Gastroesophageal sphincter (tissue), 4 donors: ENCODE data around the gene SLC48A1. TPM values are rescaled to one million over a fixed set of nuclear protein-coding genes. Genes with fewer than 3 reads are reported as not detected.

Experiments
- ATAC-seq: fragments of 150-250 bp; one replicate; pipeline ENCODE4 v1.9.1; 2016; ENCODE audit warnings: mild to moderate bottlenecking, moderate library complexity
- H3K27ac ChIP-seq, 4 donors: fragments of 200-600 bp; sonication (generic) in 3 of 4; 1 replicate in 3 of 4; 2 replicates in 1 of 4; pipeline ENCODE4 v1.5.1; 2016 to 2019
- H3K27me3 ChIP-seq: fragments of 200-600 bp; sonication (generic); one replicate; pipeline ENCODE4 v1.5.1; 2019
- H3K36me3 ChIP-seq, 2 donors: fragments of 200-600 bp; sonication (generic); one replicate each; pipeline ENCODE4 v1.5.1; 2019; ENCODE audit warnings: control low read depth in 1 of 2
- H3K4me1 ChIP-seq, 3 donors: fragments of 200-600 bp; sonication (generic); 1 replicate in 2 of 3; 2 replicates in 1 of 3; pipeline ENCODE4 v1.5.1; 2016 to 2019; ENCODE audit warnings: control low read depth in 2 of 3
- H3K4me3 ChIP-seq, 2 donors: fragments of 200-600 bp; sonication (generic); one replicate each; pipeline ENCODE4 v1.5.1; 2019; ENCODE audit warnings: mild to moderate bottlenecking in 1 of 2, moderate library complexity in 1 of 2
- H3K9me3 ChIP-seq, 3 donors: fragments of 200-600 bp; sonication (generic); one replicate each; pipeline ENCODE4 v1.5.1; 2017 to 2019; ENCODE audit warnings: control low read depth in 2 of 3
- EP300 ChIP-seq: sonication (generic); formaldehyde crosslinking; IDR thresholded peaks from one replicate; pipeline ENCODE4 v1.6.1; 2017; ENCODE audit warnings: antibody characterized with exemption, mild to moderate bottlenecking
- POLR2A ChIP-seq, 2 donors: fragments of 450-650 bp; IDR thresholded peaks; one replicate each; pipeline ENCODE4 v1.6.1; 2017; ENCODE audit warnings: antibody characterized with exemption in 2 of 2, mild to moderate bottlenecking in 2 of 2, moderate library complexity in 1 of 2
- POLR2AphosphoS5 ChIP-seq: sonication (generic); formaldehyde crosslinking; IDR thresholded peaks from one replicate; pipeline ENCODE4 v1.6.1; 2017; ENCODE audit warnings: antibody characterized with exemption
- WGBS, 2 donors: methylation state at CpG; one replicate each; pipeline ENCODE4 v1.1.5; 2018; ENCODE audit warnings: low coverage in 1 of 2; 5-methylcytosine and 5-hydroxymethylcytosine counted together
- total RNA-seq, 4 donors: library from RNA; depleted of rRNA; stranded (reverse); fragments of >200 nt; gene quantifications; one replicate each; pipeline ENCODE4 v1.1.0, GENCODE V29; 2016
- TF ChIP-seq, protein P1 (sequence below), 4 experiments: fragments of 200-600 bp in 2 of 4; fragments of 450-650 bp in 2 of 4; sonication (generic) in 1 of 4; IDR thresholded peaks; one replicate each; pipeline ENCODE4 v1.5.1; 2017 to 2019; ENCODE audit warnings: antibody characterized with exemption in 4 of 4, mild to moderate bottlenecking in 2 of 4, moderate library complexity in 2 of 4

The SLC48A1 gene
- total RNA-seq, 4 donors from 2014 or later = 40.7 to 66.8 (median 53.3) TPM

DNA sequence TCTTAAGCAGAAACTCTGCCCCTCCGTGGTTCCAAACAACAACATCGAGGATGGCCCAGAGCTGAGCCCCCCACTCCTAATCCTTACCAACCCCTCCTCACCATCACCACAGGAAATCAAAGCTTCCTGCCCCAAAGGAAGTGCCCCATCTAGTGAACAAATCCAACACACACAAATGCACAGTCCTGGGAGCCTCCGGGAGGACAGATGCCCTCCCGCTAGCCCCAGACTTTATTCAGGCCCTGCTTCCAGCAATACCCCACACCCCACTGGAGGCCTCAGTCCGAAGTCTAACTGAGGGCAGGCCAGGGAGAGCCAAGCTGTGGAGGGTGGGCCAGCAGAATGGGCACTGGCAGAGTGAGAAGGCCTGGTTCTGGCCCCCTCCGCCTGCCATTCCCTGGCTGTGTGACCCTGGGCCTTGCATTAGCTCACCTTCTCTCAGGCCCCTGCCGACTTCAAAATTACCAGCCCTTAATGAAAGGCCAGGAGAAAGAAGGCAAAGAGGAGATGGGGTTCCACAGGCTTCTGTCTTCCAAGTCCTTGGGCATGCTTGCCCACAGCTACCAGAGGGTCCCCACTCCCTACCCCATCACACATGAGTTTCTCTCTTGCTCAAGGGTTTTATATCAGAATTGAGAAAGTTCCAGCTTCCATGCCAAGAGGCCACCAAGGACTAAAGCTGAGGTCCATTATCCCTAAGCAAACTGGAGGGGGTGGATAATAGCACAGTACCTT, 44.4 kb downstream of the SLC48A1 start:
- H3K27me3 ChIP-seq = no peaks in the 10 kb centered on the region
- H3K27ac ChIP-seq = peak overlapping the region; percentile 94 to 99 (median 96)
- peak overlapping the region; percentile 76 to 81 for H3K4me3 ChIP-seq
- no peak for TF ChIP-seq POLR2A (IDR thresholded peaks at IDR 0.05)
- TF ChIP-seq EP300 = no peak
- no peak for TF ChIP-seq POLR2AphosphoS5
- TF ChIP-seq, protein P1, sequence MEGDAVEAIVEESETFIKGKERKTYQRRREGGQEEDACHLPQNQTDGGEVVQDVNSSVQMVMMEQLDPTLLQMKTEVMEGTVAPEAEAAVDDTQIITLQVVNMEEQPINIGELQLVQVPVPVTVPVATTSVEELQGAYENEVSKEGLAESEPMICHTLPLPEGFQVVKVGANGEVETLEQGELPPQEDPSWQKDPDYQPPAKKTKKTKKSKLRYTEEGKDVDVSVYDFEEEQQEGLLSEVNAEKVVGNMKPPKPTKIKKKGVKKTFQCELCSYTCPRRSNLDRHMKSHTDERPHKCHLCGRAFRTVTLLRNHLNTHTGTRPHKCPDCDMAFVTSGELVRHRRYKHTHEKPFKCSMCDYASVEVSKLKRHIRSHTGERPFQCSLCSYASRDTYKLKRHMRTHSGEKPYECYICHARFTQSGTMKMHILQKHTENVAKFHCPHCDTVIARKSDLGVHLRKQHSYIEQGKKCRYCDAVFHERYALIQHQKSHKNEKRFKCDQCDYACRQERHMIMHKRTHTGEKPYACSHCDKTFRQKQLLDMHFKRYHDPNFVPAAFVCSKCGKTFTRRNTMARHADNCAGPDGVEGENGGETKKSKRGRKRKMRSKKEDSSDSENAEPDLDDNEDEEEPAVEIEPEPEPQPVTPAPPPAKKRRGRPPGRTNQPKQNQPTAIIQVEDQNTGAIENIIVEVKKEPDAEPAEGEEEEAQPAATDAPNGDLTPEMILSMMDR (IDR thresholded peaks at IDR 0.05) = peak in 2 of 4 experiments; percentile 14 to 60
- H3K36me3 ChIP-seq = no peaks in the 10 kb centered on the region
- 20% methylated on average over 2 of the region's 7 CpGs; no CpG with 5 or more reads in 1 of the 2 donors for WGBS, 2 donors
- ATAC-seq = no peak
- H3K4me1 ChIP-seq = peaks cover 16 to 87% (median 69%) of the 10 kb centered on the region in 3 donors
- no peaks in the 10 kb centered on the region for H3K9me3 ChIP-seq

DNA sequence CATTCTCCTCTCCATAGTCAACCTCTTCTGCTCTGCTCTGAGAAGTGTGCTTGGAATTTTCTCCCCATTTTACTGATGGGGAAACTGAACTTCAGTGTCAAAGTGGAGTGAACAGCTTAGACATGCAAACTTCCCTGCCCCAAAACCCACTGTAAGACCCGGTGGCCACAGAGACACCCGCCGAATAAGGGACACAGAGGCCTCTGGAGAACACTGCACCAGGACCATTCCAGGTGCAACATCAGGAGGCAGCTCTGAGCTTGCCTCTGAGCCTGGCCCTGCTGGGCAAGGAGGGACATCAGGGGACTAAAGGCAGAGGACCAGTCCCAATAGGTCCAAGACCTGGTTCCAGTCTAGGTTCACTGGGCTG, 45.0 kb downstream of the SLC48A1 start:
- Histone ChIP-seq H3K9me3 (no peaks in the 10 kb centered on the region), H3K4me3 (peak overlapping the region; percentile 76 to 81), H3K27me3 (no peaks in the 10 kb centered on the region), H3K4me1 (peaks cover 19 to 88% (median 75%) of the 10 kb centered on the region in 3 donors), H3K27ac (peak overlapping the region; percentile 94 to 99 (median 96)), H3K36me3 (no peaks in the 10 kb centered on the region)
- no CpG with 5 or more reads among the region's 3 CpGs for WGBS, 2 donors
- no peak for ATAC-seq
- TF ChIP-seq, protein P1 (IDR thresholded peaks at IDR 0.05) = no peak
- no peak for TF ChIP-seq EP300
- TF ChIP-seq POLR2AphosphoS5 = no peak
- no peak for TF ChIP-seq POLR2A (IDR thresholded peaks at IDR 0.05)

DNA sequence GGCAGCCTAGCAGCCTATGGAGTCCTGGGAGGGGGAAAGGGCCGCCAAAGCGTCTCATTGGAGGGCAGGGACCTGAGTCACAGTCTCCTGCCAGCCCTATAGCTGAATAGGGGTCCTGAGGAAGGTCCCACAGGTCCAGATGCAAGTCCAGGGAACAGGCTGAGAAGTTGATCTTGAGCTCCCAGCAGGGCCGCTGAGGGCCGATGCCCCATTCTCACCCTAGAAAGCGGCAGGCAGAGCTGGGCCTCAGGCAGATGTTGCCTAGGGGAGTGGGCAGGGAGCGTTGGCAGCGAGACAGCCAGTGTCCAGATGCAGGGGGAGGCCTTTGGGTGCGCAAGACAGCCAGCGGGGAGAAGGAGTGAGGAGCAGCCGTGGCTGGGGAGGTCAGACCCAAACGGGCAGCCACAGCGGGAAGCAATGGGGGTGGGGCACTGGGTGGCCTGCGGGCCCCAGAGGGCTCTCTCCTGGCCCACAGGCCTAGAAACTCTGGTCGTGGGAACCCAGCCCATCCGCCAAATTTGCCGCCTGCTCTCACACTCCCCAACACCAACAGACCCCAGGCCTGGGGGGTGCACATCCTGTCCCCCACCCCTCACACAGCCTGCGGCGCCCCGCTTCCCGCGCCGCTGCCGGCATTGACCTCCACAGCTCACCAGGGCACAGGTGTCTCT, 45.6 kb downstream of the SLC48A1 start:
- no peaks in the 10 kb centered on the region for H3K27me3 ChIP-seq
- H3K27ac ChIP-seq = peak overlapping the region; percentile 94 to 99 (median 96)
- H3K9me3 ChIP-seq = no peaks in the 10 kb centered on the region
- 0% methylated on average over 1 to 2 of the region's 23 CpGs for WGBS, 2 donors
- peak overlapping the region; percentile 76 to 81 for H3K4me3 ChIP-seq
- ATAC-seq = no peak
- peaks cover 19 to 88% (median 73%) of the 10 kb centered on the region in 3 donors for H3K4me1 ChIP-seq
- TF ChIP-seq, protein P1 (IDR thresholded peaks at IDR 0.05) = no peak
- TF ChIP-seq POLR2AphosphoS5 (no peak), POLR2A (IDR thresholded peaks at IDR 0.05) (no peak), EP300 (no peak)
- no peaks in the 10 kb centered on the region for H3K36me3 ChIP-seq

DNA sequence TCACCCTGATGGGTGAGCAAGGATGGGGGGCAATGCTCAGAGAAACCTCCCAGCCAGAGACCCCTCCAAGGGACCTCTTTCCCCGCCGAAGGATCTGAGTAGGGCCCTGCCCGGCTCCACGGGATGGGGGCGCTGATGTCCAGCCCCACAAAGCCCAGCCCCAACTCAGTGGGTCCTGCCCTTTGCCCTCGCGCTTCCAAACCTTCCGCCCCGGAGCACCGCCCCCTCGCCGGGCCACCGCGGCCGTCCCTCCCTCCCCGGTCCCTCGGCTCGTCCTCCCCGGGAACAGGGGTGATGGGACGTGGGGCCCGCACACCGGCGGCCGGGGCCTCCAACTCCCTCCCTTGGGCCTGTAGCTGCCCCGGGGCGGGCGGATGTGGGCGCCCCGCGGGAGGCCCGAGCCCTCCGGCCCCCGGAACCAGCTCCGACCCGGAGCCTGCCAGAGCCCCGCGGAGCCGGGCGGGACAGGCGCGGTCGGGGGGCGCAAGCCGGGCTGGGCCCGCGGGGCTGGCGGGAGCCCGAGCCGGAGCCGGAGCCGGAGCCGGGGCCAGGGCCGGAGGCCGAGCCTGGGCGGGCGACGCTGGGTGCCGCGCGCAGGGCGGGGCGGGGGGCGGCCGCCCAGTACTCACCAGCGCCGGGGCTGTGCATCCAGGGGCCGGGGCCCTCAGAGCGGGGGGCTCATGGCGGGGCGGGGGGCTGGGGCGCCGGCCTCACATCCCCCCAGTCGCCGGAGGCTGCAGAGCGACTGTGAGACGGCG, 46.3 kb downstream of the SLC48A1 start:
- peak overlapping the region; percentile 76 to 81 for H3K4me3 ChIP-seq
- no CpG with 5 or more reads among the region's 77 CpGs for WGBS, 2 donors

More for the DNA sequence above, 46.3 kb downstream of the SLC48A1 start:
- H3K27ac ChIP-seq = peak overlapping the region; percentile 94 to 99 (median 96)
- peak; percentile 12 for ATAC-seq
- peaks cover 19 to 88% (median 69%) of the 10 kb centered on the region in 3 donors for H3K4me1 ChIP-seq
- TF ChIP-seq, protein P1 (IDR thresholded peaks at IDR 0.05) = peak in 3 of 4 experiments; percentile 23 to 63 (median 36)
- TF ChIP-seq POLR2AphosphoS5 (peak; percentile 53), EP300 (no peak), POLR2A (IDR thresholded peaks at IDR 0.05) (peak in 1 of 2 donors; percentile 47)
- H3K27me3 ChIP-seq = no peaks in the 10 kb centered on the region
- H3K9me3 ChIP-seq = no peaks in the 10 kb centered on the region
- H3K36me3 ChIP-seq = no peaks in the 10 kb centered on the region
